Stimulated activated memory B cell treated with anti-CD40 and anti-IgM and Interleukin-4, amounts not matched to agents 10 μg/mL and 1 μg/mL and 100 μg/mL, for 72 hours (primary cell): Measurements from ENCODE around the gene INIP.
"Not testable (repeated sequence)": the region's sequence is repeated elsewhere in the genome, so short reads cannot be mapped to it uniquely, and the experiment has no call there.

Source experiments
- ATAC-seq: fragments of 150-1000 bp; cut with Tn5 transposase; 2 replicates; pipeline ENCODE4 v1.10.0; 2021
- H3K27ac Mint-ChIP-seq: one replicate; pipeline ENCODE4 v1.8.0; 2022; ENCODE audit warnings: mild to moderate bottlenecking, mixed read lengths
- H3K27me3 Mint-ChIP-seq: one replicate; pipeline ENCODE4 v1.8.0; 2022; ENCODE audit warnings: mixed read lengths
- H3K36me3 Mint-ChIP-seq: one replicate; pipeline ENCODE4 v1.8.0; 2022; ENCODE audit warnings: mixed read lengths
- H3K4me1 Mint-ChIP-seq: one replicate; pipeline ENCODE4 v1.8.0; 2022; ENCODE audit warnings: mixed read lengths
- H3K4me3 Mint-ChIP-seq: one replicate; pipeline ENCODE4 v1.8.0; 2022; ENCODE audit warnings: mild to moderate bottlenecking, moderate library complexity, mixed read lengths
- H3K9me3 Mint-ChIP-seq: one replicate; pipeline ENCODE4 v1.8.0; 2022; ENCODE audit warnings: mixed read lengths

INIP gene

GRCh38 chr9:112712678-112713077 is 5.2 kb downstream of the INIP start:
- Mint-ChIP-seq H3K9me3 (no peaks in the 10 kb centered on the region), H3K4me3 (no peak overlapping the region), H3K27ac (no peak overlapping the region), H3K4me1 (peaks cover 32% of the 10 kb centered on the region), H3K36me3 (peaks cover 40% of the 10 kb centered on the region), H3K27me3 (no peaks in the 10 kb centered on the region)
- no peak for ATAC-seq

DNA sequence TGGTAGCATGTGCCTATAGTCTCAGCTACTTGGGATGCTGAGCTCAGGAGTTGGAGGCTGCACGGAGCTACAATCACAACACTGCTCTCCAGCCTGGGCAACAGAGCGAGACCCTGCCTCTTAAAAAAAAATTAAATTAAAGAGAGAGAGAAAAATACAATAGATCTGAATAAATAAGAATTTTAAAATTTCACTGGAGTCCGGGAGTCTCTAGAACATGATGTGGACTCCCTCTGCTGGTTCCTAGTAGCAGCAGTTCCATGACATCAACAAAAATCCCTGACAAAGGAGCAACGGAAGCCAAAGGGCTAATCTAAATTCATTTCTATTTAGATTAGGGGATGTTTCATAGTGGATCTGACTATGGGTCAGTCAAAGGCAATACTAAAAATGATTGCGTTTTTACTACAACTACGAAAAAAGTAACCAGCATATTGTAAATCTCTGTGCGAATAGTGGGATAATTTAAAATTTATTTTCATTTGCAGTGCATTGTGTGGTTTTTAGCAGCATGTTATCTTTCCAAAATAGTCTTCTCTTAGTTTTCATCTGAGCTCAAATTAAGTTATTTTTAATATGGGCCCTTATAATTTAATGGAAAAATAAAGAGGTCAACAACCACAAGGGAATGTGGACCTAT is 6.7 kb downstream of the INIP start:
- no peaks in the 10 kb centered on the region for H3K9me3 Mint-ChIP-seq
- no peak for ATAC-seq
- no peak overlapping the region for H3K4me3 Mint-ChIP-seq
- H3K27me3 Mint-ChIP-seq: no peaks in the 10 kb centered on the region
- no peak overlapping the region for H3K27ac Mint-ChIP-seq
- peaks cover 46% of the 10 kb centered on the region for H3K36me3 Mint-ChIP-seq
- H3K4me1 Mint-ChIP-seq: peaks cover 26% of the 10 kb centered on the region

- Mint-ChIP-seq H3K36me3 (peaks cover 44% of the 10 kb centered on the region), H3K9me3 (no peaks in the 10 kb centered on the region), H3K4me1 (peaks cover 19% of the 10 kb centered on the region), H3K27ac (no peak overlapping the region), H3K4me3 (no peak overlapping the region), H3K27me3 (no peaks in the 10 kb centered on the region)
- ATAC-seq: no peak
These were observed 12.0 kb downstream of the INIP start for GRCh38 chr9:112705768-112706427.

DNA sequence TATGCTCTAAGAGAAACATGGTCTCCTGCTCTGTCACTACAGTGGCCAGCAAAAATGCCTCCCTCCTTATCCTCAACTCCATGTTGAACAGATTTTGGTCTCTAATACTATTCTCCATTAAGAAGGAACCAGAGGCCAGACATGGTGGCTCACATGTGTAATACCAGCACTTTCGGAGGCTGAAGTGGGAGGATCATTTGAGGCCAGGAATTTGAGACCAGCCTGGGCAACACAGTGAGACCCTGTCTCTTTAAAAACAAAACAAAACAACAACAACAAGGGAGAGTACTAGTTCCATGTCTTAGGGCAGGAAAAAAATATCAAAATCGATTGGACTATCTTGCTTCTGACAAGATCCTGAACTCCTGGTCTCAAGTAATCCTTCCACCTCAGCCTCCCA is 14.6 kb downstream of the INIP start:
- Mint-ChIP-seq H3K36me3 (peaks cover 34% of the 10 kb centered on the region), H3K27me3 (no peaks in the 10 kb centered on the region), H3K9me3 (no peaks in the 10 kb centered on the region), H3K4me1 (peaks cover 17% of the 10 kb centered on the region), H3K4me3 (no peak overlapping the region), H3K27ac (no peak overlapping the region)
- ATAC-seq: no peak

DNA sequence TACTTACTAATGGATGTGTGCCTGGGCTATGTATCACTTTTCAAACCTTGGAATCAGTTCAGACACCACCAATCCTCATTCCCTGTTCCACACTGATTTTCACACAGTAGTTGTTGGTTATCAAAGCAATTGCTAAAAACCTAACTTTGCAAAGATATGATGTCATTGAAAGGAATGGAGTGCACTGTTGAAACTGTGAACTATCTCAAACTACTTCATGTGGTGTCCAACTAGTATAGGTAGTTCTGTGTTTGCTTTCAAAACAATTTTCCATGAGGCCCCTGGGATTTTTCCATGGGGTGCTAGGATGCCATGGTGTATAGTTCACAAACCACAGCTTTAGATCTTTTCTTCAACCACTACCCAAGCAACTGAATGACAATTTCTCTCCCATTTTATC is 17.8 kb downstream of the INIP start:
- Mint-ChIP-seq H3K4me1 (peaks cover 7% of the 10 kb centered on the region), H3K9me3 (no peaks in the 10 kb centered on the region), H3K27ac (no peak overlapping the region), H3K36me3 (peaks cover 33% of the 10 kb centered on the region), H3K4me3 (no peak overlapping the region), H3K27me3 (no peaks in the 10 kb centered on the region)
- ATAC-seq: no peak

GRCh38 chr9:112699230-112699629 is 18.7 kb downstream of the INIP start:
- ATAC-seq: no peak
- peaks cover 38% of the 10 kb centered on the region for H3K36me3 Mint-ChIP-seq
- H3K27ac Mint-ChIP-seq: no peak overlapping the region
- H3K9me3 Mint-ChIP-seq: no peaks in the 10 kb centered on the region
- H3K27me3 Mint-ChIP-seq: no peaks in the 10 kb centered on the region
- H3K4me3 Mint-ChIP-seq: no peak overlapping the region
- H3K4me1 Mint-ChIP-seq: peaks cover 7% of the 10 kb centered on the region

DNA sequence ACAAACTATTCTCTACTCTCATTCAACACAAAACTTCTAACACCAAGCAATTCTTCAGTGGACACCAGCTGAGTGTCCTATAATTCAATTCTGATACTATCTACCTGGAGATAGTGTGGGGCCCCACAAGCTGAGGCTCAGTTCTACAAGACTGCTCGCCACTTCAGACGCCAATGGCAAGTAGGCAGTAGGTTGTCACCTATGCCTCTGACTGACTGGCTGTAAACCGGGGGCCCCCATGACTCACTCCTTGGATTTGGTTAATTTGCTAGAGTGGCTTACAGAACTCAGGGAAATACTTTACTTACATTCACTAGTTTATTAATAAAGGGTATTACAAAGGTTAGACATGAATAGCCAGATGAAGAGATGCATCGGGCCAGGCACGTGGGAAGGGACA is 21.5 kb downstream of the INIP start:
- Mint-ChIP-seq H3K4me3 (no peak overlapping the region), H3K4me1 (no peaks in the 10 kb centered on the region), H3K27me3 (no peaks in the 10 kb centered on the region), H3K27ac (no peak overlapping the region), H3K36me3 (peaks cover 51% of the 10 kb centered on the region), H3K9me3 (no peaks in the 10 kb centered on the region)
- no peak for ATAC-seq

- Mint-ChIP-seq H3K9me3 (no peaks in the 10 kb centered on the region), H3K4me1 (no peaks in the 10 kb centered on the region), H3K4me3 (no peak overlapping the region), H3K36me3 (peaks cover 67% of the 10 kb centered on the region), H3K27me3 (no peaks in the 10 kb centered on the region), H3K27ac (no peak overlapping the region)
- no peak for ATAC-seq
These were observed 23.0 kb downstream of the INIP start for GRCh38 chr9:112694706-112695555.

DNA sequence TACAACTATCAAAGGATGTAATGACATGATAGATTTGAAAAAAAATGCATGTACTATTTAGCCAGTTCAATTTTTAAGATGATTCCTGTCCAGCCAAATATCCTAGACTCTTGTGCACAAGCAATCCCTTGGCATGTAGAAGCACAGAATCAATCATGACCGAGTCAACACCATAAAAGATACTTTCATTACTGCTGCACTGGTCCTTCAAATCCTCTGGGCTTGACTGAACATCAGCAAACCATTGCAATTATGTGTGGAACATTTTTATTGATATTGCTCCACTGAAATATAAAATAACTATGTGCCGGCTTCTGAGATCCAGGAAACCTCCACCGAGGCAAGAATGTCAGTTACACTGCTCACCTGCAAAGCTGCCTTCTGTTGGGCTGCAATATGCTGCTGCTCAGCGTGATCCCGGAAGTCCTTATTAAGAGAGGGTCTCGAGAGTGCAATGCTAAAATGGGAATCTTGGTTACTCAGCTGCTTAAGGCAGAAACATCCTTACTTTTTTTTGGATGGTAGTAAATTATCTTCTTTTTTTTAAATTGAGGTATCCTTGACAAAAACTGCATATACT is 28.7 kb downstream of the INIP start:
- no peaks in the 10 kb centered on the region for H3K9me3 Mint-ChIP-seq
- no peaks in the 10 kb centered on the region for H3K27me3 Mint-ChIP-seq
- ATAC-seq: no peak
- H3K27ac Mint-ChIP-seq: no peak overlapping the region
- peaks cover 77% of the 10 kb centered on the region for H3K36me3 Mint-ChIP-seq
- no peaks in the 10 kb centered on the region for H3K4me1 Mint-ChIP-seq
- no peak overlapping the region for H3K4me3 Mint-ChIP-seq

DNA sequence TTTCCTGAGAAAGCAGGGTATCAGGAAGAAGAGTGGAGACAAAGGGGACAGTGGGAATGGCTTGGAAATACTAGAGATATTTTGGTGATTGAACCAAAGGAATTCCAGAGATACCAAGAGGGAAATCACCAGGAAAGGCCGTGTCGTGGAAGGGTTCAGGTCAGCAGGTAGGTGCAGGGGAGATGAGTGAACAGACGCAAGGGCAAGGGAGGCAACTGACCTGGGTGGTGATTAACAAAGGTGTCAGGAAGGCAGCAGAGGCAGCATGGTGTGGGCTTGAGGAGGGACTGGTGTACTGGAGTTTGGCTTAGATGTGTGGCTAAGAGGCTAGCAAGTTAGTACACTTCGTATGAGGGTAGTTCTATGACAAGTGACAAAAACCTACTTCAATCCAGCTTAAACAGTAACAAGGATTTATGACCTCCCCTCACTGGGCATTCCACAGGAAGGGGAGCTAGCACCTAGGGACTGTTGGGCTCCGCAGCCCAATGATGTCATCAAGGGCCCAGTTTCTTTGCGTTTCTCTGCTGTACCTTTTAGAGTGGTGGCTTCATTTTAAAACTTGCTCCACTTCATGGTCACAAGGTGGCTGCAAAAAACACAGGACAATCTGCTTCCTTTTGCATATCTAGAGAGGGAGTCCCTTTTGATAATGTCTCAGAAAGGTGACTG is 37.0 kb downstream of the INIP start:
- no peak for ATAC-seq
- peaks cover 5% of the 10 kb centered on the region for H3K4me1 Mint-ChIP-seq
- H3K27me3 Mint-ChIP-seq: no peaks in the 10 kb centered on the region
- peaks cover 16% of the 10 kb centered on the region for H3K9me3 Mint-ChIP-seq
- H3K36me3 Mint-ChIP-seq: peaks cover 22% of the 10 kb centered on the region
- no peak overlapping the region for H3K27ac Mint-ChIP-seq
- H3K4me3 Mint-ChIP-seq: no peak overlapping the region

- peaks cover 11% of the 10 kb centered on the region for H3K36me3 Mint-ChIP-seq
- H3K4me1 Mint-ChIP-seq: peaks cover 1% of the 10 kb centered on the region
- no peak overlapping the region for H3K4me3 Mint-ChIP-seq
- H3K27me3 Mint-ChIP-seq: no peaks in the 10 kb centered on the region
- H3K9me3 Mint-ChIP-seq: peaks cover 20% of the 10 kb centered on the region
- no peak overlapping the region for H3K27ac Mint-ChIP-seq
- ATAC-seq: no peak
These were observed 40.9 kb downstream of the INIP start for GRCh38 chr9:112677040-112677439.

- peaks cover 12% of the 10 kb centered on the region for H3K9me3 Mint-ChIP-seq
- not testable (repeated sequence) for H3K4me3 Mint-ChIP-seq, H3K27ac Mint-ChIP-seq, H3K27me3 Mint-ChIP-seq, H3K4me1 Mint-ChIP-seq, H3K36me3 Mint-ChIP-seq, ATAC-seq
These were observed 44.7 kb downstream of the INIP start for GRCh38 chr9:112673221-112673620.

DNA sequence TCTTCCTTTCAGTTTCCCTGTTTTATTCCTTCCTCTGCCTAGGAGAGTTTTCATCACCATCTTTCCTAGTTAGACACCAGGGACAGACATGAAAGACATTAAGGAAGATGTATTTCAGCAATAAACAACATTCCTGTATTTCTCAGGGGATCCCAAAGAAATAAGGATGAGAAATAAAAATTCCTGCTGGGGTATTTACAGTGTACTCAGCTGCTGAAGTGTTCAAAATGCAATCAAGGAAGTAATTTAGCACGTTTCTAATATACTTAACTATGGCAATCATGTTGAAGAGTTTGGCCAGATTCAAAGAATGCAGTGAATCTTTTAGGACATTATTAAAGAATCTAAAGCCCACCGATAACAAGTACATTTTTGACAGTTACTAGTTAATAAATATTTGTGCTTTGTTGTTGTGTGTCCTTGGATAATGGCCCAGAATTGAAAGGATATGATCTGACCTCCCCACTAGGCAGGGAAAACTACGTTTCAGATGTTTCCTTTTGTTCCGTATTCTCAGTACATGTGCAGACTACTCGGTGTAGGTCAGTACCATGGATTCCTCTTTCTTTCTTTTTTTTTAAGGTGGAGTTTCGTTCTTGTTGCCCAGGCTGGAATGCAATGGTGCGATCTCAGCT is 46.8 kb downstream of the INIP start:
- H3K27me3 Mint-ChIP-seq: no peaks in the 10 kb centered on the region
- H3K27ac Mint-ChIP-seq: no peak overlapping the region
- no peak for ATAC-seq
- H3K9me3 Mint-ChIP-seq: peaks cover 4% of the 10 kb centered on the region
- H3K4me1 Mint-ChIP-seq: no peaks in the 10 kb centered on the region
- H3K36me3 Mint-ChIP-seq: no peaks in the 10 kb centered on the region
- H3K4me3 Mint-ChIP-seq: no peak overlapping the region

- Mint-ChIP-seq H3K4me3 (no peak overlapping the region), H3K27me3 (no peaks in the 10 kb centered on the region), H3K27ac (no peak overlapping the region), H3K36me3 (no peaks in the 10 kb centered on the region), H3K4me1 (no peaks in the 10 kb centered on the region), H3K9me3 (peaks cover 4% of the 10 kb centered on the region)
- ATAC-seq: no peak
These were observed 48.6 kb downstream of the INIP start for GRCh38 chr9:112669326-112669725.

- H3K4me3 Mint-ChIP-seq: no peak overlapping the region
- H3K9me3 Mint-ChIP-seq: no peaks in the 10 kb centered on the region
- H3K4me1 Mint-ChIP-seq: no peaks in the 10 kb centered on the region
- H3K27ac Mint-ChIP-seq: no peak overlapping the region
- no peaks in the 10 kb centered on the region for H3K36me3 Mint-ChIP-seq
- ATAC-seq: no peak
- H3K27me3 Mint-ChIP-seq: no peaks in the 10 kb centered on the region
These were observed 52.6 kb downstream of the INIP start for GRCh38 chr9:112665347-112665746.
